Stimulated activated CD4-positive, alpha-beta T cell treated with anti-CD3 and anti-CD28 coated beads, Interleukin-1b, Interleukin-23, amount 100 ng/mL, for 1 hour (primary cell): ENCODE results near the gene LPXN.
"Not testable (repeated sequence)": the region's sequence is repeated elsewhere in the genome, so short reads cannot be mapped to it uniquely, and the experiment has no call there.

Source experiments
- DNase-seq, 2 donors: peaks; one replicate each; pipeline ENCODE4 v3.0.0-alpha.2; 2020; ENCODE audit warnings: low read depth in 2 of 2

The LPXN gene

DNA sequence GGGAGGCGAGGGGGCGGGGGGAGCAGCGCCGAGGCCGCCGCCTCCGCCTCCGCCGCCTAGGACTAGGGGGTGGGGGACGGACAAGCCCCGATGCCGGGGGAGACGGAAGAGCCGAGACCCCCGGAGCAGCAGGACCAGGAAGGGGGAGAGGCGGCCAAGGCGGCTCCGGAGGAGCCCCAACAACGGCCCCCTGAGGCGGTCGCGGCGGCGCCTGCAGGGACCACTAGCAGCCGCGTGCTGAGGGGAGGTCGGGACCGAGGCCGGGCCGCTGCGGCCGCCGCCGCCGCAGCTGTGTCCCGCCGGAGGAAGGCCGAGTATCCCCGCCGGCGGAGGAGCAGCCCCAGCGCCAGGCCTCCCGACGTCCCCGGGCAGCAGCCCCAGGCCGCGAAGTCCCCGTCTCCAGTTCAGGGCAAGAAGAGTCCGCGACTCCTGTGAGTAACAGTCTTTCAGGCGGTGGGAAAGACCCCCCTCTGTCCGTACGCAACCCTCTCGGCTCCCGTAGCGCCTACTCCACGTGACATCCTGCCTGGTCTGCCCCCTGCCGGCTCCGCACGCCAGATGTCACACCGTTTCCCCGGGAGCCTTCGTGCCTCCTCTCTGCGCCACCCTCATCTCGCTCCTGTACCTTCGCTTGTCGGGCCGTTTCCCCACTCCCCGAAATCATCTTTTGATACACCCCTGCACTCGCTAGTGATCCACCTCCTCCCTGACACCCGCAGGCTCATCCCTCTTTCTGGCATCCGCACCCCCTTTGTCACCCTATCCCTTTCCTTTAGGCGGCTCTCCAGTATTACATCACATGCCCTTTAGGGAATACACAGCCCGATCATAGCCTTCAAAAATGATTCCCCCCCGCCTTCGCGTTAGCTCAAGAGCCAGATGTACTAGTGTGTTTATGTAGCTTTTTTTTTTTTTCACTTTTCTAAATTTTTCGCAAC is 3.8 kb upstream of the LPXN start:
- DNase-seq = peak; percentile 81 to 85

DNA sequence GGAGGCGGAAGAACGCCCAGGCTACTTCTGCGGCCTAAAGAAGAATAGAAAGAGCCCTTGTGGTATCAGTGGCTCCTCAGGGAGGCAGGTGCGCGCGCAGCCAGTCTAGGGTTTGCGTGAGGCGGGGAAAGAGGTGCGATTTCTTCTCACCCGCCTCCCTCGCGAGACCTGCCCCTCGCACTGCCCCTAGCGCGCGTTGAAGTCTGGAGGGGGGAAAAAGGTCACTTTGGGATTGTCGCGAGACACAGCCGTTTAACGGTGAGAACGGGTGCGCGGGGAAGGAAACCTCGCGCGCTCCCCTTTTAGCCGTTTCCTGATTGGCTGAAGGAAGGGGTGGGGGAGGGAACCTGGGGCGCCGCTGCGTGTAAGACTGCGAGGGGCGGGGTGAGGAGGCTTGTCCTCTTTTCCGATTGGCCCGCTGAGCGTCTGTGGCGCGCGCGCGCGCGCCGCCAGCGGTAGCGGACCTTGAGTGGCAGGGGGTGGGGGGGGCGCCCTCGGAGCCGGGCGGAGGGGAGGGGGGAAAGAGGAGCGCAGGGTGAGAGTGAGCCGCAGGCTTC is 3.1 kb upstream of the LPXN start, which contains the start of gene ZFP91:
TSS of gene ZFP91 (plus strand) at position 429 of the 557 bp plus-strand sequence. CDS start 219 bp downstream, outside the sequence.
- peak; percentile 92 to 94 for DNase-seq

DNA sequence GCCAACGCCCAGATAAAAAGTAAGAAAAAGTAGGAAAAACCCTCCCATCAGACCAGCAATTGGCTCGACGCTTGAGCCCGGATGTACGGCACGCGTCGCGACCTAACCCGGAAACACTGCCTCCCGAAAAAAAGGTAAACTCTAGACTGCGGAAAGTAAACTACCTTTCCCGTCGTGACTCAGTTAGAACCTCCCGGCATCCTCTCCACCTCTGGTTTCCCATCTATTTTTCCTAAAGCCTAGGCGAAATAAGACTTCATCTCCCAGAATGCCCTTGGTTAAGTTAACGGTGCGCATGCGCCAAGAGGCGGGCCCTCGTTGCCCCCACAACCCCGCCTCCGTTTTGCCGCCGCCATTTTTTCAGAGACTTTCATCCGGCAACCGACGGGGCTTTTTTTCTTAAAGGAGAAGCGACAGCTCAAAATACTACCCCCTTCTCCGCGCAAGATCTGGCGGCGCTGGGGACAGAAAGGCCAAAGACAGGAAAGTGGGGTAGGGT is 2.5 kb upstream of the LPXN start:
- DNase-seq = peak; percentile 78 to 84

DNA sequence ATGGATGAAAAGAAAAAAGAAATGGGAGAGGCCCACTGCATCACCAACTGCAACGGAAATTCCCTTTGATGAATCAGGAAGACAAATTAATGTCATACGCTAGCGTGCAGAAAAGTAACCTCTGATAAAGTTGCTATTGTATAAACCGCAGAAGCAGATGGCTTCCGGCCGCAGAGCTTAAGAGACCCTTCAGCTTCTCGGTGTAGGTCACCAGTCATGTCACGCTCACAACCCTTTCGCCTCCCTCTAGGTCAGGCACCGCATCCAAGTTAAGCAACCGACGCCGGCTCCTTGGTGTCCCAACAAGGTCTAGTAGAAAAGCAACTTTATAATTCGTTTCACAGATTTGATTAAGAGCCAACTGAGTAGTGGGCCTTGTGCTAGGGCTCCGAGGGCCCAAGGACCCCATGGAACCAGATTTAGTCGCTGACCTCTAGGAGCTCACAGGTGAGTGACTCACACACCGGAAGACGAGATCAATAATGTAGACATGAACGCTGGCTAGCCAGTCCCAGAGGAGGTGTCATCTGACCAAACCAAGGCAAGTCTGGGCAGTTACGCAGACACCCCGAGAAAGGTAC is 2.0 kb upstream of the LPXN start:
- peak; percentile 42 to 48 for DNase-seq

DNA sequence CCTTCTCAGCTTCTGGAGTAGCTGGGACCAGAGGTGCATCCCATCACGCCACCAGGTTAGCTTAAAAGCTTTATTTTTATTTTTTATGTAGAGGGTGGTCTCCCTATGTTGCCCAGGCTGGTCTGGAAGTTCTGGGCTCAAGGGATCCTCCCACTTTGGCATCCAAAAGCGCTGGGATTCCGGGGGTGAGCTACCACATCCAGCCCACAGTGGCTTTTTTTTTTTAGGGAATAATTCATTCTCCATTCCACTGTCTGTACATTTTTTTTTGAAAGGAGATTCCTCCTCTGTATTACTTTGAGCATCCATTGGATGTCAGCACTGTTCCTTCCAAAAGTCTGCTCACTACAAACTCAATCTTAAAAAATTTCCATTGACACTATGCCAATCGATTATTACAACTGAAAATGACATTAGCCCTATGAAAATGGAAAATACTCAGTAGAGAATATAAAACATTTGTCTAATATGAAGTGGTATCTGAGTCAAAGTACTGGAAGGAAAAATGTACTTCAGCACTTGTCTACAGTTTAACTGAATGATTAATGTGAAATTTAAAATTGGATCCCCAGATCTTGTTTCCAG is 1.3 kb upstream of the LPXN start:
- no peak for DNase-seq

DNA sequence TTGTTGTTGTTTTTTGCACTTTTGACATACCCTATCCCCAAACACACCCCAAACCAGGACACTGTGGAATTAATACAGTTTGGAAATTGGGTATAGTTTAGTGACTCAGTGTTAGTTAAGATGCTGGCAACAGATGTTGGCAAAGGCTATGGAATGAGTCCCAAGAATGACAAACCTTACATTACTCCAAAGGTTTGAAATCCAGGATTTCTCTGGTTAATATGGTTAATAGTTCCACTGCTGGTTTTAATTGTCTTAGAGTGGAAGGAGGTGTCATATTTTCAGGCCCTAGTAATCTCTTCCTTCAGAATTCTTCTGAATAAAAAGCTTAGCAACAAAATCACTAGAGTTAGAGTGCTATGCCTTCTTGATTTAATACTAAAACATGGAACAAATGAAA is 775 bp downstream of the LPXN start:
- DNase-seq = no peak

DNA sequence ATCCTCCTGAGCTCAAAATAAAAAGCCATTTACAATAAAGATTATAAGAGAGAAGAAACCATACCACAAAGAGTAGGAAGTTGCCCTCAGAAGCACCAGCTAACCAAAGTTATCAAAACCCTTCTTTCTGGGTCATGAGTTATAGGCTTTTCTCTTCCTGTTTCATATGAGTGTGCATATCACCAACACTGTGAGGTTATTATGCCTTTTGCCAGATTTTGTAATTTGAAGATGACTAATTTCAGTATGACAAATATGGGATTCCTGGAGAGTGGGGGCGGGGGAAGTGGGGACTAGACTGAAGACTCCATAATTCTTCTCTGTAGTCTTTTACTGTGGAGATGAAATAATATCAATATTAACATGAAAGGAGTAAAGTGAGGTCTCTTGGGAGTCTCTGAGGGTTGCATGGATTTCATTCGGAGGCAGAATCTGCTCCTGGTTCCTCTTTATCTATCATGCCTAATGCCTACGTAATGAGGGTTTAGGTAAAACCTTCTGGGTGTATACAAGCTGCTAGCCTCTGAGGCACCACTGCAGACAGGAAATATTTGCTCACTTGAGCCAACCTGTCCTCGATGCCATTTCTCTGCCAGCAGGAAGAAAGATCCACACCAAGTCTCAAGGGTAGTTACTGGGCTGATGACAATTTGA is 2.1 kb downstream of the LPXN start:
- DNase-seq = peak in 1 of 2 donors; percentile 53

DNA sequence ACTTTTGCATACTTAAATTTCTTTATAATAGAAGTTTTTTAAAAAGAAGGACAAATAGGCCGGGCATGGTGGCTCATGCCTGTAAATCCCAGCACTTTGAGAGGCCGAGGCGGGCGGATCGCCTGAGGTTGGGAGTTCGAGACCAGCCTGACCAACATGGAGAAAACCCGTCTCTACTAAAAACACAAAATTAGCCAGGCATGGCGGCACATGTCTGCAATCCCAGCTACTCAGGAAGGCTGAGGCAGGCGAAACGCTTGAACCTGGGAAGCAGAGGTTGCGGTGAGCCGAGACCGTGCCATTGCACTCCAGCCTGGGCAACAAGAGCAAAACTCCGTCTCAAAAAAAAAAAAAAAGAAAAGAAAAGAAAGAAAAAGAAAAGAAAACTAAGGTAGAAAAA is 2.8 kb downstream of the LPXN start:
- DNase-seq = not testable (repeated sequence)

DNA sequence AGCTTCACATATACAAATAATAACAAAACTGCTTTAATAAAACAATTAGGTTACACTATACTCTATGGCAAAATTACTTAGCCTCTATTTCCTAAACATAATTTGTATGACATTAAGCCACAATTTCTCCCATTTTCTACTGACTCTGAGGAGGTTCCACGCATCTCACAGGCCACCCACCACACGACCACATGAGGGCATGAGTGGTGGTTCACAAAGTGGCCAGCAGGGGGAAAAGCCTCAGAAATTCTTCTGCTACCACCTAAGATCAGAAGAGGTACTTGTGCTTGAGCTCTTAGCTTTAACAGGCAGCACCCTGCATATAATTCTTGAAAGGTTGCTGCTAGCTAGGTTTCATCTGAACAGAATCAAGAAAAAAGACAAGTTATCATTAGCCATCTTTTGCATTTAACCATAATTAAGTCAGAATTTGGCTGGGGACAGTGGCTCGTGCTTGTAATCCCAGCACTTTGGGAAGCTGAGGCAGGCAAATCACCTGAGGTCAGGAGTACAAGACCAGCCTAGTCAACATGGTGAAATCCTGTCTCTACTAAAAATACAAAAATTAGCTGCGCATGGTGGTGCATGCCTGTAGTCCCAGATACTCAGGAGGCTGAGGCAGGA is 7.7 kb downstream of the LPXN start:
- peak; percentile 39 to 58 for DNase-seq

DNA sequence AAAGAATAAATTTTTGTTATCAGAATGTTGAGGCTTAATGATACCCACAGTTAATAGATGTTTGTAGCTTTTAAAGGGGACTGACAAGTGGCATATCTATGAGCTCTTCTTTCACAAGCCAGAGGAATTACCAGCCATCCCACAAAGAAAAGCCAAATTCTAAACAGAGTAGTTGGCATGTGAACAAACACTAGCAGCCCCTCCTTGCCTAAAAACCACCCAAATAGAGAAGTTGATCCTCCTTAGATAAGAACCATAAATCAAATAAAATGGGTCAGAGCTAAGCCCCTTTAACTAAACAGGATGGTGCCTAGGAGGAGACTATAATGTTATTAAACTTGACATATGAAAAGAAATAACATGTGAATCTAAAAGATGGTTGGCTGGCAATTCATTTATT is 11.4 kb downstream of the LPXN start:
- no peak for DNase-seq

DNA sequence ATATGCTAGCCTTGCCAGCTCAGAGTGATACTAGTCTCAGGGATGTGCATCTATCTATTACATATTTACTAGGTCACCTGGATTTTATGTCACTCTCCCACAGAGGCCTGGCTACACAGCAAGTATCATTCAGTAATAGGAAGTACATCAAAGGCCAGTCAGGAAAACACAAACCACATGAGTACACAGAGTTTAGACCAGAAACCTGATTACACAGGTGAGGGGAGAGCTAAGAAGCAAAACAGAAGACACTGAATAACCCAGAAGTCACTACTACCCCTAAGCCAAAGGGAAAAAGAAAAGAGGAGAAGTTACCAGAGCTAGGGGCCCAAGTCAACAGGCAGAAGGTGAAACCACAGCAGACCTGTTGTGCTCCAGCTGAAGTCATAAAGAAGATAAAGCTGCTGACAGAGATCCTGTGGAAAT is 13.3 kb downstream of the LPXN start:
- no peak for DNase-seq

DNA sequence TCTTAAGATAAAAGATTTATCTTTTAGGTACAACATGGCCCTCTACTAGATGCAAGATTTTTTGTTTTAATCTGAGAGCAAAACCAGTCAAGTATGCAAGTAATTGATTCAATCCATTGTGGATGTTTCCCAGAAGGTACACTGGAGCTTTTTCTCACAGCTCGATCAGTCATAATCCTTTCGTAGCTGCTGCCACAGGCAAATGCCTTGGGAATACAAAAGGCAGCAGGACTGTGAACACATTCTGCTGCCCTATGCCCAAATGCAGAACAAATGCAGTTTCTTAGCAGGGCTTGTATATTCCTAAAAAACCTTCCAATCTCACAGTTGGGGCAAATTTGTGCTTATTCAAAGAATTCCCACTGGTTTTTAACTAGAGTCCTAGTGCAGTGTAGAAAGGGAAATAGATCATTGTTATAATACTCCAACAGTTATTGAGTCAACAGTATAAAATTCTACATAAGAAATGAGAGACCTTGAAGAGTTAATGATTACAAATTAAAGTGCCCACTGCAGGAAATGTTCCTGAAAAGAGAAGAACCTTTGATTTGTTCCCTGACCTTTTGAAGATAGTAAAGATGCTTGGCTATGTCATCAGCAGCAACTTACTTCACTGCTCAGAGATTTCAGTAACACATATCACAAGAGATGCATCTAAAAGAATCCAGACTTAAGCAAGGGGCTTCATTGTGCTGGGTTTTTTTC is 14.1 kb downstream of the LPXN start:
- DNase-seq = no peak

DNA sequence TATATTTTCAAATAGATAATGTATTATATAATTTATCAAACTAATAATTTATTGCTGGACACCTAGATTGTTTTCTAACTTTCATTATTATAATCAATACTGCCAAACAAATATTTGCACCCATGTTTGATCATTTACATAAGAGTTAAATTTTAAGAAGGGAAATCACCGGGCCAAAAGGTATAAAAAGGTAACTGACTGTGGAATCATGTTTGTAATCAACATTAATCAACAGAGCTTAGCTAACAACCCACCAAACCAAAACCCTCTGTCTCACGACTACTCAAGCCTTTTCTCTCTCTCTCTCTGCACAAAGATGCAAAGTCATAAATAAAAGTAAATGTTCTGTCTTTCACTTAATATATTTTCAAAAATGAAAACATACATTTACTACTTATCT is 14.8 kb downstream of the LPXN start:
- no peak for DNase-seq

DNA sequence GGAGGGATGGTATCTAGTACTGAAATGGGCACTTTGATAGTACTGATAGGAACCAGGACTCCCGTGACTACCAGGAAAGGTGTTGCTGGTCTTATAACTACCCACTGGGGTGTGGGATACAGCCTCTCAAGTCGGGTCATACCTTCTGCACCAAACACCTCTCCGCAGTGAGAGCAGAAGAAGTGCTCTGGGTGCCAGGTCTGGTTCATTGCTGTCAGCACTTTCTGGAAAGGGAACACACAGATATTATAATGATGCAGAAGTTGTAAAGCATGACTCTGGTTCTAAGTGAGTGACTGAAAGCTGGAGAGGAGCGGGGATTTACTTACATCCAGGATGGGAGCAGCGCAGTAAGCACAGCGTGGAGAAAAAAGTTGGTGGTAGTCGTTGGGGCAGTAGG is 26.0 kb downstream of the LPXN start:
- DNase-seq = no peak

DNA sequence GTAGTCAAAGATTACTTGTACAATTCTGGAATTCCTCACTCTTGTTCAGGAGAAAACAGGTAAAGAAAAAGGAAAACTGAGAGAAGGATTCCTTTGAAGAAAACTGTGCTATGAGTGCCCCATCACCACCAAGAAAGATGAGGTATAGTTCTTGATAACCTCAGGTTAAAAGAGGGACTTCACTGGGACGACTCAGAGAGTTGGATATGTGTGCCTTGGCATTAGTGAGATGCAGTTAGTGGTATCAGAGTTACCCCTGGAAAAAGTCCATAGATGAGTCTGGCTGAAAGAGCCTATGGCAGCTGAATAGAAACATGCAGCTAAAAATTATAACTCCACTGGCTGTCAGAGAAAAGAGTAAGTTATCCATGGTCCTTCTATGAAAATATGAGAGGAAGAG is 28.8 kb downstream of the LPXN start:
- no peak for DNase-seq

DNA sequence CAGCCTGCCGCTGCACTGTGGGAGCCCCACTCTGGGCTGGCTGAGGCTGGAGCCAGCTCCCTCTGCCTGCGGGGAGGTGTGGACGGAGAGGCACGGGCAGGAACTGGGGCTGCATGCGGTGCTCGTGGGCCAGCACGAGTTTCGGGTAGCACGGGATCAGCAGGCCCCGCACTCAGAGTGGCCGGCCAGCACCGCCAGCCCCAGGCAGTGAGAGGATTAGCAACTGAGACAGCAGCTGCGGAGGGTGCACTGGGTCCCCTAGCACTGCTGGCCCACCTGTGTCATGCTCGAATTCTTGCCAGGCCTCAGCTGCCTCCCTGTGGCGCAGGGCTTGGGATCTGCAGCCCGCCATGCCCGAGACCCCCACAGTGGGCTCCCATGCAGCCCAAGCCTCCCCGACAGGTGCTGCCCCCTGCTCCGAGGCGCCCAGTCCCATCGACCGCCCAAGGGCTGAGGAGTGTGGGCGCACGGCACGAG is 43.8 kb downstream of the LPXN start:
- DNase-seq = no peak

DNA sequence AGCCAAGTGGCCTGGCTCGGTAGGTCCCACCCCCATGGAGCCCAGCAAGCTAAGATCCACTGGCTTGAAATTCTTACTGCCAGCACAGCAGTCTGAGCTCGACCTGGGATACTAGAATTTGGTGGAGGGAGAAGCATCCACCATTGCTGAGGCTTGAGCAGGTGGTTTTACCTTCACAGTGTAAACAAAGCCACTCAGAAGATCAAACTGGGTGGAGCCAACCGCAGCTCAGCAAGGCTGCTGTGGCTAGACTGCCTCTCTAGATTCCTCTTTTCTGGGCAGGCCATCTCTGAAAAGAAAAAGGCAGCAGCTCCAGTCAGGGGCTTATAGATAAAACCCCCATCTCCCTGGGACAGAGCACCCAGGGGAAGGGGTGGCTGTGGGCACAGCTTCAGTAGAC is 45.4 kb downstream of the LPXN start:
- no peak for DNase-seq

DNA sequence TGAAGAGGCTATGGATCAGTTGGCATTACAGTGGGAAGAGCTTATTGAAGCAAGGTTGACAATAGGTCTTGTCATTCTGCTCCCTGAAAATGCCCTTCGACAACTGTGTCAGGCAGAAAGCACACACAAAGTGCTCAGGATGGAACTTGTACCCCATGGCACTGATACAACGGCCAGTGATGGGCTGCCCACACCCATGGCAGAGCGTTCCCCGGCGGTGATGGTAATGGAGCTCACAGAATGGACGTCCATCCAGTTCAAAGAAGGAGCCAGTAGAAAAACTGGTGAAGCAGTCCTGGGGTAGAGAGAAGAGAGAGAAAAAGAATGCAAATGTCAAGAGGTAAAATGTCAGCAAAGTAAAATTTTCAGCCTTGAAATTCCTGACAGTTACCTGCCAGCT is 48.2 kb downstream of the LPXN start:
- DNase-seq = no peak

DNA sequence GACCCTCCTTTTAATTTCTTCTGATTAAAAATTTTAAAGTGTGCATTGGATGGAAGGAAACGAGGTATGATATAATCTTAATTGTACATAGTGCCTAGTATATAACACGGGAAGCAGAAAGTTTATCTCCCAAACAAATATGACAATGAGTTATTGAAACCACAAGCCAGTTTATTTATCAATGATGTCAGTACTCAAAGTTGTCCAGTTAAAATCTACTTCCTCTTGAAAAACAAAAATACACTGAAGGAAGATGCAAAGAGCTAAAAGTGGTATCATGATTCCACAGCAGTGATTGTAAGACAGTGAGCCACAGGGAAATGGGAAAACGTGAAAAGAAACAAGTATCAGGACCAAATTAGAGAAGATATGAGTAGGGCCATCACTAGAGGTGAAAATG is 48.9 kb downstream of the LPXN start:
- no peak for DNase-seq

DNA sequence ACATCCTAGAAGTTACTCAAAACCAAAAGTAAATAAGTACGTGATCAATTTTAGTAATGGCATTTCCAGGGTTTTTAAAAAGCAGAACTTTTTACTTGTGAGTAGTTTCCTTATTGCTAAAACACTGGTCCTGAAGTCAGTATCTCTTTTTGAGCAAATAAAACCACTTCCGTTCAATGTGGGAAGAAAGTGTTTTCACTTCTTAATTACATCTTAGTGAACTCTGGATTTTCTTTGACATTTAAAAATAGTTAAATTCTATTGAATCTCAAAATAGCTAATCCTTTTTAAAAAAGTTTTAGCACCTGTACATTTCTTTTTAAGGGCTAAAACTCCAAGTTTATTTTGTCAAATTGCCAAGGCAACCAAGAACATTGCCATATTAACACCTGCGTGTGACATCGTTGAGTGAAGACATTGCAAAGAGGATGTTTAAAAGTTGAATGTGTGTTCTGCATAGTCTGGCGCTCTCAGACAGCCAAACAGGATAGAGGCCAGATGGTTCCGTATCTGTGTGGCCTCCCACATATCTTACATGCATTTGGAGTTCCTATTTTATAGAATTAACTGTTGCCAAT is 50.5 kb downstream of the LPXN start:
- no peak for DNase-seq
